Keratinocyte (primary cell): ENCODE measurements around the gene GRIK4.

Experiments used
- EZH2 ChIP-seq: IDR thresholded peaks from one replicate; pipeline ENCODE4 v1.6.1; 2012; ENCODE audit warnings: inconsistent platforms, mild to moderate bottlenecking, low read length, moderate library complexity
- TF ChIP-seq, protein P1 (sequence below), 3 experiments: IDR thresholded peaks in 1 of 3; conservative IDR thresholded peaks in 1 of 3; optimal IDR thresholded peaks in 1 of 3; 2 replicates in 2 of 3; 3 replicates in 1 of 3; pipeline versions ENCODE3 to v1.5.1; 2011; ENCODE audit warnings: low read length in 3 of 3, mild to moderate bottlenecking in 3 of 3, moderate library complexity in 2 of 3, control low read depth in 1 of 3, inconsistent platforms in 1 of 3; ENCODE audit not compliant: insufficient read depth in 2 of 3; ENCODE audit errors: extremely low read depth in 1 of 3

- TF ChIP-seq, protein P1, sequence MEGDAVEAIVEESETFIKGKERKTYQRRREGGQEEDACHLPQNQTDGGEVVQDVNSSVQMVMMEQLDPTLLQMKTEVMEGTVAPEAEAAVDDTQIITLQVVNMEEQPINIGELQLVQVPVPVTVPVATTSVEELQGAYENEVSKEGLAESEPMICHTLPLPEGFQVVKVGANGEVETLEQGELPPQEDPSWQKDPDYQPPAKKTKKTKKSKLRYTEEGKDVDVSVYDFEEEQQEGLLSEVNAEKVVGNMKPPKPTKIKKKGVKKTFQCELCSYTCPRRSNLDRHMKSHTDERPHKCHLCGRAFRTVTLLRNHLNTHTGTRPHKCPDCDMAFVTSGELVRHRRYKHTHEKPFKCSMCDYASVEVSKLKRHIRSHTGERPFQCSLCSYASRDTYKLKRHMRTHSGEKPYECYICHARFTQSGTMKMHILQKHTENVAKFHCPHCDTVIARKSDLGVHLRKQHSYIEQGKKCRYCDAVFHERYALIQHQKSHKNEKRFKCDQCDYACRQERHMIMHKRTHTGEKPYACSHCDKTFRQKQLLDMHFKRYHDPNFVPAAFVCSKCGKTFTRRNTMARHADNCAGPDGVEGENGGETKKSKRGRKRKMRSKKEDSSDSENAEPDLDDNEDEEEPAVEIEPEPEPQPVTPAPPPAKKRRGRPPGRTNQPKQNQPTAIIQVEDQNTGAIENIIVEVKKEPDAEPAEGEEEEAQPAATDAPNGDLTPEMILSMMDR (optimal IDR thresholded peaks at IDR 0.05 in 1 of 3, IDR thresholded peaks at IDR 0.05 in 1 of 3, conservative IDR thresholded peaks at IDR 0.05 in 1 of 3; ENCODE audit: extremely low read depth in 1 of 3, insufficient read depth in 2 of 3, low read length in 3 of 3), result no peak
- TF ChIP-seq EZH2, result no peak
These were observed 170.1 kb downstream of the GRIK4 start for GRCh38 chr11:120681434-120682331.
